ENCODE measurements around the gene SUSD3. TPM values are rescaled to one million over a fixed set of nuclear protein-coding genes. Genes with fewer than 3 reads are reported as not detected.

Gene SUSD3
- total RNA-seq, 4 donors from 2014 or later: 2.8 to 8.1 (median 5.6) TPM

DNA sequence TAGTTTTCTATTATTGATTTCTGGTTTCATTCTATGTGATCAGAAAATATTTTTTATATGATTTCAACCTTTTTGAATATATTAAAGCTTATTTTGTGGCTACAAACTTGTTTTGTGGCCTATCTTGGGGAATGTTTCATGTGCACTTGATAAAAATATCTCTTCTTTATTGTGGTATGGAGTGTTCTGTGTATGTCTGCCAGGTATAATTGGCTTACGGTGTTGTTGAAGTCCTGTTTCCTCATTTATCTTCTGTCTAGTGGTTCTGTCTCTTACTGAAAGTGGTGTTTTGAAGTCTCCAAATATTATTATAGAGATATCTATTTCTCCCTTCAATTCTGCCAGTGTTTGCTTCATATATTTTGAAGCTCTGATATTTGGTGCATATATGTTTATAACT lies 47.1 kb downstream of the SUSD3 start:
- DNase-seq (ENCODE audit: low spot score in 2 of 2): no peak
- intact Hi-C loops (cut with DNase I; ENCODE audit: low total_unique reads): no loop called here
- no peak overlapping the region for H3K4me3 ChIP-seq (ENCODE audit: low read depth, poor library complexity, severe bottlenecking)
- TF ChIP-seq POLR2A (IDR thresholded peaks at IDR 0.05): no peak
- TF ChIP-seq, protein P1, sequence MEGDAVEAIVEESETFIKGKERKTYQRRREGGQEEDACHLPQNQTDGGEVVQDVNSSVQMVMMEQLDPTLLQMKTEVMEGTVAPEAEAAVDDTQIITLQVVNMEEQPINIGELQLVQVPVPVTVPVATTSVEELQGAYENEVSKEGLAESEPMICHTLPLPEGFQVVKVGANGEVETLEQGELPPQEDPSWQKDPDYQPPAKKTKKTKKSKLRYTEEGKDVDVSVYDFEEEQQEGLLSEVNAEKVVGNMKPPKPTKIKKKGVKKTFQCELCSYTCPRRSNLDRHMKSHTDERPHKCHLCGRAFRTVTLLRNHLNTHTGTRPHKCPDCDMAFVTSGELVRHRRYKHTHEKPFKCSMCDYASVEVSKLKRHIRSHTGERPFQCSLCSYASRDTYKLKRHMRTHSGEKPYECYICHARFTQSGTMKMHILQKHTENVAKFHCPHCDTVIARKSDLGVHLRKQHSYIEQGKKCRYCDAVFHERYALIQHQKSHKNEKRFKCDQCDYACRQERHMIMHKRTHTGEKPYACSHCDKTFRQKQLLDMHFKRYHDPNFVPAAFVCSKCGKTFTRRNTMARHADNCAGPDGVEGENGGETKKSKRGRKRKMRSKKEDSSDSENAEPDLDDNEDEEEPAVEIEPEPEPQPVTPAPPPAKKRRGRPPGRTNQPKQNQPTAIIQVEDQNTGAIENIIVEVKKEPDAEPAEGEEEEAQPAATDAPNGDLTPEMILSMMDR (IDR thresholded peaks at IDR 0.05): no peak
- 75 to 93% methylated on average over 1 of the region's 1 CpG for WGBS, 2 donors

DNA sequence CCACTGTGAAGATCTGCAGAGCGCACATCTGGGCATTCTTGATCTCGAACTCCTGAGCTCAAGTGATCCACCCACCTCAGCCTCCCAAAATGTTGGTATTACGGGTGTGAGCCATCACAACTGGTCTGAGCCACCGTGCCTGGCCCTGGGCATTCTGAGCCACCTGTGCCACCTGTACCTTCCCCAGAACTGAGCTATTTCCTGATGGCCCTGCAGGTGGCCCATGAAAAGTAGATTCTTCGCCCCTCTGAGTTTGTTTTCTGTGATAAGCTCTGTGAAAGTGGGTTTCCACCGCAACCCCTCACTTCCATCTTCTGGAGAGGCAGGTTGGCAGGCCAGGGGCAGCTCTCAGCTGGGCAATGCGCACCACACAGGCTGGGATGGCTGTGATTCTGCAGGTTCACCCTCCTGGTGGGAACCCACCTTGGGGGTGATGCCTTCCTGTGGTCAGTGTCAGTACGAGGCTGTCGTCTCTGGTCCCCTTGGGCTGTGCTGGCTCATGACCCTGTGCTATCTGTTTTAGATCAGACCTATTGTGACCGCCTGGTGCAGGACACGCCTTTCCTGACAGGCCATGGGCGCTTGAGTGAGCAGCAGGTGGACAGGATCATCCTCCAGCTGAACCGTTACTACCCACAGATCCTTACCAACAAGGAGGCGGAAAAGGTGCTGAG lies 48.8 kb downstream of the SUSD3 start:
- TF ChIP-seq, protein P1 (IDR thresholded peaks at IDR 0.05): no peak
- no peak for TF ChIP-seq POLR2A (IDR thresholded peaks at IDR 0.05)
- H3K4me3 ChIP-seq (ENCODE audit: low read depth, poor library complexity, severe bottlenecking): no peak overlapping the region
- peak in 1 of 2 donors; percentile 72 for DNase-seq (ENCODE audit: low spot score in 2 of 2)
- WGBS, 2 donors: 85 to 90% methylated on average over 12 to 14 of the region's 14 CpGs
- intact Hi-C loops (cut with DNase I; ENCODE audit: low total_unique reads): no loop called here

DNA sequence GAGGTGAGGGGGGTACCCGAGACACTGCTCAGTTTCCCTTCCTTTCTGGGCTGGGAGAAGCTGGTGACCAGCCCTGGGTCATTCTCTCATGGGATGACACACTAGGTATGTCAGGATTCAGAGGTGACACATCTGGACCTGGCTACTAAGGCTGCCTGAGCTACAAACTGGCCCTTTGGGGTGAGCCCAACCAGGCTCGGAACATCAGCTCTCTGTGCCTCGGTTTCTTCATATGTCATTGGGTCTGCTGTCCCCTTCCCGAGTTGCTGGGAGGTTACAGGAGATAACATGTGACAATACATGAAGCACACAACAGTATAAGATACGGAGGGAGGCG lies 49.3 kb downstream of the SUSD3 start:
- intact Hi-C loops (cut with DNase I; ENCODE audit: low total_unique reads): no loop called here
- DNase-seq (ENCODE audit: low spot score in 2 of 2): peak in 1 of 2 donors; percentile 59
- 89 to 94% methylated on average over 6 of the region's 6 CpGs for WGBS, 2 donors
- TF ChIP-seq POLR2A (IDR thresholded peaks at IDR 0.05): no peak
- TF ChIP-seq, protein P1 (IDR thresholded peaks at IDR 0.05): no peak
- no peak overlapping the region for H3K4me3 ChIP-seq (ENCODE audit: low read depth, poor library complexity, severe bottlenecking)

DNA sequence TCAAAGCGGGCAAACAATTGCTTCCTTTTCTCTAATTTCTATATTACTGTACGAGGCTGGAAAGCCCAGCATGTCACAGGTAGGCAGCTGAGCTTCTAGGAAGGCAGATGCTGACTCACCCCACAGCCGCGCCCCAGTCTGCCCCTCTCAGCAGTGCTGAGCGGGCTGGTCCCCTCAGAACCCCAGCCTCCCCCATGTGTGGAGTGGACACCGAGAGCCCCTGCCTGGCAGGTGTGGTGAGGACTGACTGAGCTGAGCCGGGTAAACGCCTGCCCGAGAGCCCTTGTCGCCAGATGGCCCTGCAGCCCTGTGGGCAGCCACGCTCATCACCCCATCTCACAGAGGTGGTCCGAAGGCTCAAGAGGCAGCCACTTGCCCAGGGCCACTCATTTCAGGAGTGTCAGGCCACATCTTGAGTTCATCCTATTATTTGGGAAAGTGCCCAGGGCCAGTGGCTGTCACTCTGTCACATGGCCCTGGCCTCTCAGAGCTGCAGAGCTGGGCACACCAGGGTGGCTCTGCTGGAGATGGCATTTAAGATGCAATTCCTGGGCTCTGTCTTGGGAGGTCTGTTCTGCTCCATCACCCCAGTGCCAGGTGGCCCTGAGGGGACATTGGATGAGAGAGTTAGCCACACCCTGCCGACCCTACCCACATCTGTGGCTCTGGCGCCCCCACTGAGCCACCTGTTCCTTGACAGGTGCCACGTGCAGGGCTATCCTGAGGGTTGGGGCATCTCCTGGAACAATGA lies 50.0 kb downstream of the SUSD3 start:
- H3K4me3 ChIP-seq (ENCODE audit: low read depth, poor library complexity, severe bottlenecking): no peak overlapping the region
- TF ChIP-seq, protein P1 (IDR thresholded peaks at IDR 0.05): no peak
- no peak for TF ChIP-seq POLR2A (IDR thresholded peaks at IDR 0.05)
- 78 to 80% methylated on average over 12 to 13 of the region's 15 CpGs for WGBS, 2 donors
- intact Hi-C loops (cut with DNase I; ENCODE audit: low total_unique reads): no loop called here
- peak in 1 of 2 donors; percentile 74 for DNase-seq (ENCODE audit: low spot score in 2 of 2)

DNA sequence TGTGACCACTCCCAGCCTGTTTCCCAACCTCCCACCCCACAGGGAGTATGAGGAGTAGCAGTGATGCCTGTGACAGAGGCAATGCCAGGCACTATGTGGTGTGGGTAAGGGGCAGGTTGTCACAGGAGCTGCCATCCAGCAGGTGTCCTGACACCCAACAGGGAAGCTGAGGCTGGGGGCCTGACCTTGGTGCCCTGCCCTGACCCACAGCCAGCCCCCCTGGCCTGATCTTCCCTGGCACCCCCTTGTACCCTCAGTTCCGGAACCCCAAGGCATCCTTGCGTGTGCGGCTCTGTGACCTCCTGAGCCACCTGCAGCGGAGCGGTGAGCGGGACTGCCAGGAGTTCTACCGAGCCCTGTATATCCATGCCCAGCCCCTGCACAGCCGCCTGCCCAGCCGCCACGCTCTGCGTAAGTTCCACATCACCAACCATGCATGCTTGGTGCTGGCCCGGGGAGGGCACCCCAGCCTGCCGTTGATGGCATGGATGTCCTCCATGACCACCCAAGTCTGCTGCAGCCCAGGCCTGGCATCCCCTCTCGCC lies 51.9 kb downstream of the SUSD3 start:
- DNase-seq (ENCODE audit: low spot score in 2 of 2): peak in 1 of 2 donors; percentile 84
- WGBS, 2 donors: 91 to 97% methylated on average over 13 to 14 of the region's 14 CpGs
- intact Hi-C loops (cut with DNase I; ENCODE audit: low total_unique reads): no loop called here
- TF ChIP-seq POLR2A (IDR thresholded peaks at IDR 0.05): no peak
- TF ChIP-seq, protein P1 (IDR thresholded peaks at IDR 0.05): no peak
- no peak overlapping the region for H3K4me3 ChIP-seq (ENCODE audit: low read depth, poor library complexity, severe bottlenecking)
